ENCODE data around the gene MAP1B. TPM values are rescaled to one million over a fixed set of nuclear protein-coding genes. Genes with fewer than 3 reads are reported as not detected.
A peak's percentile ranks its signal among the peaks of the same experiment; 100 is the strongest.

The MAP1B gene
- total and polyA plus RNA-seq, 10 of the 15 experiments (the other 5 are each of a cell fraction or from before 2014, with no cell fraction given): 0.02 to 0.81 (median 0.06) TPM; not detected in 1

GRCh38 chr5:72093217-72093616, 14.1 kb upstream of the MAP1B start:
- Histone ChIP-seq H3K9ac (ENCODE audit: control insufficient read depth, insufficient read depth, low read length) (no peak overlapping the region), H3K27me3 (replicated peaks in 1 of 2; ENCODE audit: control insufficient read depth in 2 of 2, insufficient read depth in 2 of 2, low read length in 1 of 2) (no peaks in the 10 kb centered on the region), H3K9me3 (replicated peaks; ENCODE audit: control insufficient read depth, insufficient read depth, low read length) (no peaks in the 10 kb centered on the region), H3K4me2 (ENCODE audit: control insufficient read depth, insufficient read depth) (no peak overlapping the region), H3K79me2 (ENCODE audit: control insufficient read depth, insufficient read depth, low read length) (no peaks in the 10 kb centered on the region), H3K4me1 (ENCODE audit: control insufficient read depth, insufficient read depth, low read length) (peaks cover 5% of the 10 kb centered on the region; the same call in 1 of the 2 replicates), H3K27ac (ENCODE audit: control insufficient read depth, insufficient read depth) (no peak overlapping the region), H3K36me3 (ENCODE audit: control insufficient read depth in 2 of 2, insufficient read depth in 2 of 2, low read length in 1 of 2) (no peaks in the 10 kb centered on the region), H3K4me3 (no peak overlapping the region), H4K20me1 (ENCODE audit: control insufficient read depth, insufficient read depth) (no peaks in the 10 kb centered on the region), H2AFZ (ENCODE audit: control insufficient read depth, low read depth, low read length) (no peak overlapping the region)
- CTCF ChIA-PET: no interaction called here
- intact Hi-C loops (cut with micrococcal nuclease; ENCODE audit: unreplicated experiment) (no loop called here), in situ Hi-C loops (cut with MboI) (no loop called here)
- SMC1A ChIA-PET (ENCODE audit: uncharacterized antibody, unreplicated experiment): interaction anchor here (0.5 kb wide), 1 partner anchor 931 kb away, joined by 3 read pairs; no protein-coding TSS in a partner anchor
- ATAC-seq: peak; percentile 49
- TF ChIP-seq DPF2 (IDR thresholded peaks at IDR 0.05) (no peak), BCL3 (IDR thresholded peaks at IDR 0.05; ENCODE audit: borderline replicate concordance, insufficient read depth, low read depth, low read length, poor library complexity, severe bottlenecking) (no peak), MYC (IDR thresholded peaks at IDR 0.05; ENCODE audit: insufficient read depth, insufficient read length, insufficient replicate concordance, low read length, severe bottlenecking) (no peak), ZNF274 (IDR thresholded peaks at IDR 0.05; ENCODE audit: insufficient read depth, insufficient read length) (no peak), NFIC (IDR thresholded peaks at IDR 0.05; ENCODE audit: low read depth, low read length) (no peak), ZBTB11 (CRISPR knock-in tag; IDR thresholded peaks at IDR 0.05) (no peak), ZBED1 (IDR thresholded peaks at IDR 0.05; ENCODE audit: borderline replicate concordance) (no peak), STAT3 (IDR thresholded peaks at IDR 0.05; ENCODE audit: low read depth, low read length) (no peak)
- RAD21 ChIA-PET (ENCODE audit: unreplicated experiment): no interaction called here
- BruUV-seq (replicated peaks): no TSS peak
- POLR2A ChIA-PET: no interaction called here
- DNase-seq (ENCODE audit: low read depth, low spot score): no peak
- no peak for FAIRE-seq

Data from GM12878 (cell line).